HG03196 (cell line): ENCODE results near the gene RLN1.
A peak's percentile ranks its signal among the peaks of the same experiment; 100 is the strongest.
"Not testable (repeated sequence)": the region's sequence is repeated elsewhere in the genome, so short reads cannot be mapped to it uniquely, and the experiment has no call there.

Experiments used
- ATAC-seq: cut with Tn5 transposase; IDR thresholded peaks from one replicate; pipeline ENCODE4 v1.9.1; 2021; ENCODE audit not compliant: unreplicated experiment

RLN1 gene, protein sequence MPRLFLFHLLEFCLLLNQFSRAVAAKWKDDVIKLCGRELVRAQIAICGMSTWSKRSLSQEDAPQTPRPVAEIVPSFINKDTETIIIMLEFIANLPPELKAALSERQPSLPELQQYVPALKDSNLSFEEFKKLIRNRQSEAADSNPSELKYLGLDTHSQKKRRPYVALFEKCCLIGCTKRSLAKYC

DNA sequence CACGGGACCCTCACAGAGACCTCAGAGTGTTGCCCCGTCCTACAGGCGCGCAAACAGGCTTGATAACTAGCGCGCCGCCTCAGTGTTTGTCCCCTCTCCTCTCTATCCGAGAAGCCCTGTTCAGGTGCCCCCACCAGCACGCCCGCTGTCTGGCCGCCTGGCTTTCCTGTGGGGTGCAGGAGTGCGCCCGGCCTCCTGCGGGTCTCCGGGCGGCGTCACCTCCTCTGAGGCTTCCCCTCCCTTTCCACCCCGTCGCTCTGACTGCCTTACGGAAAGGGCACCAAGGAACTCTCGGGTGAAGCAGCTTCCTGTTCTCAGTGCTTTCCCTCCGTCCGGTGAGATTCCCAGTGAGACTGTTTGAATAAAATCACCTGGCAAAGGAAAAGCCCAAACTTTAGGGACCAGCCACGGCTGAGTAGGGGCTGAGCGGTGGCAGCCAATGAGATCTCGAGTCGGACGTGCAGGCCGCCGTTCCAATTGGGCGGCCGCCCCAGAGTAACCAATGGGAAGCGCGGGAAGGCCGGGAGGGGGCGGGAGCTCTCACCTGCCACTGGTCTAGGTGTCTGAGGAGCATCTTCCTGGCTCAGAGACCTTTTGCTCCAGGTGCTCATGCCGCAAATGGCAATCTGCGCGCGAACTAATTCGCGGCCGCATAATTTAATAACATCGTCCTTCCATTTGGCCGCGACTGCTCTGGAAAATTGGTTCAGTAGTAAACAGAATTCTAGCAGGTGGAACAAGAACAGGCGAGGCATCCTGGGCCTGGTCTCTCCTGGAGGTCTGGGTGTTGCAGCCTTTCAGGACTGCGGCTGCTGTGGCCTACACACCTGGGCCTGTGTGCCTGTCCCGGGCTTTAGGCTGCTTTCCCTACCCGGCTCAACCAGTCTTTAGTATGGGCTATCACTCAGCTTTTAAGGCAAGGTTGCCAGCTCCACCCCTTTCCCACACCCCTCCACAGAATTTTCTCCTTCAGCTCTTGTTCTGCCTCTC, at the start of gene RLN1:
RLN1 (minus strand) TSS at position 885 of the 990 bp plus-strand sequence; CDS start at position 755, 130 bp downstream.
- peak; percentile 99 for ATAC-seq

DNA sequence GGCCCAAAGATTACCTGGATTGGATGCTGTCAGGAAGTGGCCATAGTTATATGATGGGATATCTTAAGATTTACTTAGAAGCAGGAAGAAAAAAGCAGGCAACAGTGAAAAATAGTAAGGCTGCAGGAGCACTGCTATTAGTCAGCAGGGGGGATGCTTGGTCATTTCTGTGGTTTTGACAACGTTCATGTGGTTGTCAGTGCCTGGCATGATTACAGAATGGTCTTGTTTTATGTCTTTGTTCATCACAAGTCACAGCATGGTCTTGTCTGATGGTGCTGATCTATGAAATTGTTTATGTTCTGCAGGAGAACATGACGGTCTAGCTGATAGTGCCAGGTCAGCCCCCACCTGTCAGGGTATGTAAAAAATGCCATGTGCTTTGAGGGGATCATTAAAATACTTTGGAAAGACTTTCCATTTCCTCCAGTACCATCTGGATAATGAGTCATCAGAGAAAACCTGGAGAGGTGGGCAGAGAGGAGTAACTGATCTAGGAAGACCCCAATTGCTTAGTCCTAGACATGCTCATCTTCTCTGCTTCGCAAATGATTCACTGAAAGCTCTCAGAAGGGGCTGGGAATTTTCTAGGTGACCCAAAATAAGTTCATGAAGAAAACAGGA, 49.5 kb upstream of the RLN1 start:
- no peak for ATAC-seq

GRCh38 chr9:5388026-5388819, 48.5 kb upstream of the RLN1 start:
- no peak for ATAC-seq

DNA sequence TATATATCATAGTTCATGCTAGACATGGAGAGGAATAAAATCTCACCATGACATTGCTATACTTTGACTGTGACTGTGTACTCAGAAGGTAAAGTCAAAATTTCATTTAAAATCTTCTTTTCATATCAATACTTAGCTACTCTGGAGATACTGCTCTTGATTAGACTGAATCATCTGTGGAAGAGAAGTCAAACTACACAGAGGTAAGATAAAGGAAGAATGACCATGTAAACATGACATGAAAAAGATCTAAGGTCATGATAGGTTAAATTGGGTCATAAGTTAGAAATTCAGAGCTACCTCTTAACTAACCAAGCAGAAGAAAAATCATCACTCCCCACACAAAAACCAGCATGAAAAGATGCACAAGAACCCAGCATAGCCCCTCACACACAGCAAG, 44.8 kb upstream of the RLN1 start:
- ATAC-seq = no peak

- no peak for ATAC-seq
Observed at GRCh38 chr9:5382479-5382878, 42.8 kb upstream of the RLN1 start.

- no peak for ATAC-seq
Observed at GRCh38 chr9:5375790-5376477, 36.3 kb upstream of the RLN1 start.

DNA sequence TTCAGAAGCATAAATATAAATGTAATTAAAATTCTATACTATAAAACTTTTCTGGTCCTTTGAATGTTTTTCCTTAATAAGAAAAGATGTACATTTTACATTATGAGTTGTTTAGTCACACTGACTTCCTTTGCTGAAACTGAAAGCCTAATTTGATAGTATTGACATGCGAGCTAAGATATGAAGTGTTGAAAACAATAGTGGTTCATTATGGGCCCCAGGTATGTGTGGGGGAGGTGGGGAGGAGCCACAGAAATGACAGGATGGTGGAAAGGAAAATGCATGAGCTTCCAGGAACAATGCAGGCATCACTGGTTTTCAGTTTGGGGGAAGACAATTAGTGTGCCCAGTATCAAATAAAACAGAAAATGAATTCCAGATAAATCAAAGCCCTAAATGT, 35.4 kb upstream of the RLN1 start:
- ATAC-seq = peak; percentile 93

DNA sequence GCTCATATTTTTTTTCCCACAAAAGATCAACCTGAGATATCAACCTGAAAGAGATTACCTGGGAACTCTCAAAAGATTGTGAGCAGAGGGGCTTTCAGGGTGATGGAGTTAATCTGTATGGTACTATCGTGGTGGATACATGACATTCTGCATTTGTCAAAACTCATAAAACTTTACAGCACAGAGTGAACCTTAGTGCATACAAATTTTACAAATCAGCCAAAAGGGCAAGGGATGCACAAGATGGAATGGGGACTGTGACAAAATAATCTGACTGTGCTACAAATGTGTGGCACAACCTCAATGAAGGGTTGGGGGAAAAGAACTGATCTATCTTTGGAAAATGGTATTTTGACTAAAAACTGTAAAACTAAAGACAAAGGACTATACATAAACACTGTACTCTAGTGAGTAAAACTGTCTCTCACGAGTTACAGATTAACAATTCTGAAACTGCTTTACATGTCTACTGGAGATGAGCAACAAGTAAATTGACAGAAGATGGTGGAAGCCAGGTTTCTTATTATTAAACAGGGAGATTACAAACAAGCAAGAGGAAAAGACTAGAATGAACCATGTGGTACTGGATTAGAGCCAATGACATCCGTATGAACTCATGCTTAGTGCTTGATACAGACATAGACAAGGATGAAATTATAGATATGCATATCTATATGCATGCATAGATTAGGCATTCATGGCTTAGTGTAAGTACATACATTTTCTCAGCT, 24.8 kb upstream of the RLN1 start:
- ATAC-seq = peak; percentile 95

- no peak for ATAC-seq
Observed at GRCh38 chr9:5361326-5362010, 21.8 kb upstream of the RLN1 start.

DNA sequence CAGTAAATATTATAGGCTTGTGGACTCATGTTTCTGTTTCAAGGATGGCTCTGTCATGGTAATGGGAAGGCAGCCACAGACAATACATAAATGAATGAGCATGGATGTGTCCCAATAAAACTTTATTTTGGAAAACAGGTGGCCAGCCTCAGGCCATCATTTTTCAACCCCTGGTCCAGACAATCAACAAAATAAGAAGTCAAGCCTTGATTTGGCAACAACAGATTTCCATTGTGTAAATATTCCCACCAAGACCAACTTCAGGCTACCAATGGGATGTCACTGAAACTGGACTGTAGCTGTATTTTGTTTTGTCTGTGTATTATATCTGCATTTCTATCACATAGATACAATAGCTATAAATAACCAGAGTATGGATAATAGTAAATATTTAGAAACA, 20.7 kb upstream of the RLN1 start:
- no peak for ATAC-seq

DNA sequence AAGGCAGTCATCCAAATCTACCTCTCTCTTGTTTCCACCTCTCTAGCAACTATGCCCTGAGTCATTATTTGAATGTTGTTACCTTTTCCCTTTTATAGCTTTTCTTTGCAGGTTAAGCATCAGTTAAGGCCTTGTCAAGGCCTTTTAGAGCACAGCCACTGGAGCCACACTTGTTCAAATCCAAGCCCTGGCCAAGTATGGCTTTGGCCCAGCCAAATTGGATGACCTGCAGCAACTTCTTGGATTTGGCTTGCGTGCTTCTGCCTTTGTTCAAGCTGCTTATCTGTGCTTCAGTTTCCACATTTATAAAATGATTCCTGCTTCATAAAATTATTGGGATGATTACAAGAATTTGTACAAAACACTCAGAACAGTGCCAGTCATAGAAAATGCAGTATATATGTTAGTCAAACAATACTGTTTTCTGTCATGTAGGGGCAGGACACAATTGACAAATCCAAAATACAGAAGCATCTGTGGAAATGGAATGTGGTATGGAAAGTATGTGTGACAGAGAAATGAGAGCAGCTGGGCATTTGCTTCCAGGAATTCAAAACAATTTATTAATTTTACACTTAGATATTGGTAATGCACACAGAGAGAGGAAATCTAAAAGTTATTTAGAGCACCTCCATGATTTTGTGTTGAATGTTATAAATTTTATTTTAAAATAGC, 17.9 kb upstream of the RLN1 start:
- ATAC-seq = no peak

- no peak for ATAC-seq
Observed at GRCh38 chr9:5355817-5356216, 16.1 kb upstream of the RLN1 start.

DNA sequence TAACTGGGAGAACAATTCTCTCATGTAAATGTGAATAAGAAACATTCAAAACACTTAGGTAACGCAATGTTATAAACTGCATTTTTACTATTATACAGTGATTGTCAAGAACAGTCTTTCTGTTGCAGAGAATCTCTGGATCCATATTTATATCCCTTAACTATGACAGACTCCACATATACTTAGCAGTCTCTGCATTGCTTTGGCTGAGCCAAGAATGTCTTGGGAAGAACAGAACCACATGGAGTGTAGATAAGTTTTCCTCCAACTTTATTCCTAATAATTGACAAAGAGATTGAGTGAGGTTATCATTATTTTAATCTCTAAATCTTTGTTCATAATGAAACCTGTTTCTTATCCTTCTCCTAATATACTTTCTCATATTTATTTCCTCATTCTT, 15.6 kb upstream of the RLN1 start:
- no peak for ATAC-seq

- ATAC-seq = no peak
Observed at GRCh38 chr9:5354184-5354583, 14.5 kb upstream of the RLN1 start.

DNA sequence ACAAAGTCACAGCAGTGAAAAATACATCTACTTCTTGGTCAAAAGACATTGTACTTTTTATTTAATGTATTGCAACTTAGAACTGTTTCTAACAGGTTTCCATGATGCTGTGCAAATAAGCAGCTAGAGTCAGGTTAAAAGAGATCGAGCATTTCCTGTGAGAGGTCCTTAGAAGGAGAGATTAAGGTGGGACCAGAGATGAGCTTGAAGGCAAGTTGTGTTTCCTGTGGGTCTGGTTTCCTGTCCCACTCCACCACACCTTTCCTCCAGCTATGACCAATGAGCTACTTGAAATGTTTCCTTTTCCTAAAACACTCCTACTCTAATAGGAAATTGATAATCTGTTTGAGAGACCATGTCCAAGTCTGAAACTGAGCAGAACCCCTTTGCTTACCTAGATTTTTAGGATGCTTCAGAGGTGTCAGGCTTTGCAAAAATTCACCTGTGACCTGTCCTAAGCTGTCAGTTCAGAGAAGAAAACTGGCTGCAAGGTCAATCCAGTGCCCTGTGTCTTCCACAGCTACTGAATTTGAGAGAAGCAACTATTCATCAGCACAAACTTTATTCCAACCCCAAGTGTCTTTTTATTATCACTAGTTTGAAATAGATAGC, 13.1 kb upstream of the RLN1 start:
- ATAC-seq = no peak

DNA sequence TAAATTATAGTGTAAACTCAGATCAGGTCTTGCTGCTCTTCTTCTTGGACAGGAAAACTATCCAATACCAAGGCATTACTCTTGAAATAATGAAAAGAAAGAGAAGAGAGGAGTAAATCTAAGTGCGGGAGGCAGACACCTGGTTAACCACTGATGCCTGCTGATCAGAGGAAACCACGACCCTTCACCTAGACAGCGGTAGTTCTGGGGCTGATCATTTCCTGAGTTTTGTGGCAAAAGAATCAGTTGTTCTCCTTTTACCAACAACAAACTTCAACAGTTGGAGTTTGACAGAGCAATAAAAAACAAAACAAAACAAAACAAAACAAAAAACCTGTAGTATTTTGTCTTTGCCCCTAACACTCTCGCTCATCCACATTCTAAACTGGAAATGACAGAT, 3.0 kb downstream of the RLN1 start:
- no peak for ATAC-seq

- ATAC-seq = not testable (repeated sequence)
Observed at GRCh38 chr9:5331276-5331675, 8.4 kb downstream of the RLN1 start.

DNA sequence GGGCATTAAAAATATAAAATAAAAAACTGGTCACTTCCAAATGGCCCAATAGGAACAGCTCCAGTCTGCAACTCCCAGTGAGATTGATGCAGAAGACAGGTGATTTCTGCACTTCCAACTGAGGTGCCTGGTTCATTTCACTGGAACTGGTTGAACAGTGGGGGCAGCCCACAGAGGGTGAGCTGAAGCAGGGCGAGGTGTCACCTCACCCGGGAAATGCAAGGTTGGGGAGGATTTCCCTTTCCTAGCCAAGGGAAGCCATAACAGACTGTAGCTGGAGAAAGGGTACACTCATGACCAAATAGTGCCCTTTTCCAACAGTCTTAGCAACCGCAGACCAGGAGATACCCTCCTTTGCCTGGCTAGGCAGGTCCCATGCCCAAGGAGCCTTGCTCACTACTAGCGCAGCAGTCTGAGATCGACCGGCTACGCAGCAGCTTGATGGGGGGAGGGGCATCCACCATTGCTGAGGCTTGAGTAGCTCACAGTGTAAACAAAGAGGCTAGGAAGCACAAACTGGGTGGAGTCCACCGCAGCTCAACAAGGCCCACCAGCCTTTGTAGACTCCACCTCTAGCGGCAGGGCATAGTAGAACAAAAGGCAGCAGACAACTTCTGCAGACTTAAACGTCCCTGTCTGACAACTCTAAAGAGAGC, 12.7 kb downstream of the RLN1 start:
- no peak for ATAC-seq
